ENCODE measurements around the gene TTI1. TPM values are rescaled to one million over a fixed set of nuclear protein-coding genes. Genes with fewer than 3 reads are reported as not detected.

The TTI1 gene
- total and polyA plus RNA-seq, 2 of the 13 experiments (the other 11 are each of a cell fraction or from before 2014, with no cell fraction given): 22.9 to 39.8 TPM

GRCh38 chr20:38059832-38060231, 26.6 kb upstream of the TTI1 start (continued):
- TF ChIP-seq SP4 (CRISPR knock-in tag; IDR thresholded peaks at IDR 0.05) (no peak), BRCA1 (CRISPR knock-in tag; IDR thresholded peaks at IDR 0.05) (no peak), ZNF660 (CRISPR knock-in tag; IDR thresholded peaks at IDR 0.05; ENCODE audit: borderline replicate concordance, low read depth) (no peak), ZFAT (CRISPR knock-in tag; conservative IDR thresholded peaks at IDR 0.05) (no peak), IRF9 (CRISPR knock-in tag; IDR thresholded peaks at IDR 0.05; ENCODE audit: borderline replicate concordance) (no peak), TMF1 (CRISPR knock-in tag; IDR thresholded peaks at IDR 0.05; ENCODE audit: low read depth) (no peak), ZNF44 (CRISPR knock-in tag; IDR thresholded peaks at IDR 0.05) (no peak), ATF3 (CRISPR knock-in tag; IDR thresholded peaks at IDR 0.05) (no peak), ZNF557 (CRISPR knock-in tag; IDR thresholded peaks at IDR 0.05) (no peak), RBFOX2 (IDR thresholded peaks at IDR 0.05; ENCODE audit: low read depth, low read length) (no peak), LCORL (IDR thresholded peaks at IDR 0.05) (no peak), LCORL (CRISPR knock-in tag; IDR thresholded peaks at IDR 0.05) (no peak), THAP9 (CRISPR knock-in tag; IDR thresholded peaks at IDR 0.05; ENCODE audit: borderline replicate concordance) (no peak), STAT5B (CRISPR knock-in tag; IDR thresholded peaks at IDR 0.05) (no peak), ESRRA (CRISPR knock-in tag; IDR thresholded peaks at IDR 0.05; ENCODE audit: low read depth) (no peak), ZBTB40 (IDR thresholded peaks at IDR 0.05) (no peak), ZBTB40 (CRISPR knock-in tag; IDR thresholded peaks at IDR 0.05) (no peak), ZNF780A (CRISPR knock-in tag; IDR thresholded peaks at IDR 0.05) (no peak), REXO4 (CRISPR knock-in tag; IDR thresholded peaks at IDR 0.05; ENCODE audit: borderline replicate concordance) (no peak)

All from HepG2 (cell line).